ENCODE data around the gene GLI3. TPM values are rescaled to one million over a fixed set of nuclear protein-coding genes. Genes with fewer than 3 reads are reported as not detected.

Gene GLI3
- total and polyA plus RNA-seq, 2 of the 8 experiments (the other 6 are each of a cell fraction or from before 2014, with no cell fraction given): 8.0 to 31.1 TPM

DNA sequence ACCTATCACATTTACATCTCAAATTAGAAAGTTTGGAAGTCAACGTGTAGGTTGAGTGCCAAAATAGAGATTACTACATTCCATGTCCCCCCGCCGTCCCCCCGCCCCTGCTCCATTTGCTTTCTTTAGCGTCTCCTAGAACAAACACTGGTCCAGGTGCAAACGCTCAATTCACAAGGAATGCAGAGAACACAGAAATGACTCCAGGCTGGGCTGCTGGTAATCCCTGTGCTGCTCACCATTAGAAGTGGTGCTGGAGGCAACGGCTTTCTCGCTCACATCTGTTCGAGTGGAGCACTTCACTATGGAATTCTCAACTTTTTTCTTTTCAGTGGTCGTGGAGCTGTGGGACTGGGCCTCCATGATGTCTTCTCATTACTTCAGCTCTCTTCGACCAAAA lies 14.1 kb downstream of the GLI3 start:
- DNase-seq (ENCODE audit: low read depth in 1 of 2, low spot score in 2 of 2): no peak
- Histone ChIP-seq H3K27me3 (replicated peaks in 1 of 4; ENCODE audit: control insufficient read depth in 3 of 4, extremely low read depth in 1 of 4, insufficient read depth in 3 of 4, low read length in 3 of 4) (no peaks in the 10 kb centered on the region), H2AFZ (ENCODE audit: low read length) (no peak overlapping the region), H3K18ac (ENCODE audit: extremely low read depth, low read length) (no peak overlapping the region), H3K9ac (replicated peaks in 1 of 4; ENCODE audit: extremely low read depth in 1 of 4, low read depth in 3 of 4, low read length in 3 of 4) (no peak overlapping the region), H3K27ac (ENCODE audit: low read depth, low read length) (peak overlapping the region; percentile 57; the same call in 1 of the 2 replicates), H3K23me2 (ENCODE audit: low read depth, low read length) (peaks cover 7% of the 10 kb centered on the region), H4K91ac (replicated peaks; ENCODE audit: insufficient read length, low read length) (no peak overlapping the region), H3K4me1 (replicated peaks in 1 of 4; ENCODE audit: control insufficient read depth in 3 of 4, insufficient read depth in 4 of 4, low read length in 3 of 4) (peaks cover 16 to 35% (median 32%) of the 10 kb centered on the region in 4 experiments), H3K79me2 (ENCODE audit: control insufficient read depth in 1 of 2, insufficient read depth in 2 of 2, low read length in 2 of 2) (peaks cover 0 to 47% of the 10 kb centered on the region in 2 experiments; a peak in 3 of 4 replicates), H2BK120ac (replicated peaks; ENCODE audit: low read depth, low read length) (peak overlapping the region; percentile 13), H3K56ac (replicated peaks; ENCODE audit: insufficient read length, low read depth, low read length) (no peak overlapping the region), H3K14ac (ENCODE audit: insufficient read length) (no peak overlapping the region), H4K20me1 (replicated peaks in 1 of 2; ENCODE audit: control insufficient read depth in 1 of 2, insufficient read depth in 2 of 2, low read length in 2 of 2) (peaks cover 0 to 2% of the 10 kb centered on the region in 2 experiments), H4K8ac (ENCODE audit: extremely low read depth, insufficient read depth, low read length) (peak overlapping the region; percentile 39; the same call in 1 of the 2 replicates), H2BK20ac (ENCODE audit: low read length) (no peak overlapping the region), H2BK12ac (ENCODE audit: low read depth, low read length) (peak overlapping the region; percentile 93; the same call in 1 of the 2 replicates), H3K4me3 (ENCODE audit: extremely low read depth in 1 of 4, insufficient read depth in 2 of 4, low read depth in 3 of 4, low read length in 4 of 4) (peak overlapping the region in 1 of 4 experiments; percentile 32; a peak in 1 of 8 replicates), H2BK5ac (ENCODE audit: low read depth, low read length) (peak overlapping the region; percentile 82; the same call in 1 of the 2 replicates), H3K4ac (replicated peaks; ENCODE audit: insufficient read length, low read depth, low read length) (peak overlapping the region; percentile 13), H3K36me3 (ENCODE audit: control insufficient read depth in 2 of 4, insufficient read depth in 4 of 4, low read length in 3 of 4) (0 out of 8 replicates have a peak, but pooled peaks cover 0 to 3% (median 0%) of the 10 kb centered on the region in 4 experiments), H3K9me3 (ENCODE audit: insufficient read depth in 2 of 2, low read depth in 1 of 2, low read length in 1 of 2) (no peaks in the 10 kb centered on the region), H2AK5ac (ENCODE audit: low read depth, low read length) (no peak overlapping the region), H3K4me2 (ENCODE audit: insufficient read depth in 1 of 2, low read depth in 2 of 2, low read length in 2 of 2) (peak overlapping the region; percentile 30 to 60; a peak in 2 of 4 replicates), H3K79me1 (ENCODE audit: low read depth, low read length) (peaks cover 4% of the 10 kb centered on the region), H2BK15ac (ENCODE audit: low read length) (no peak overlapping the region), H4K5ac (ENCODE audit: insufficient read length, low read depth, low read length) (no peak overlapping the region), H3K23ac (ENCODE audit: insufficient read length) (no peak overlapping the region)
- ChIA-PET CTCF (ENCODE audit: partially characterized antibody) (interaction anchor here (1.6 to 2.5 kb wide), 3 partner anchors 10 to 76 kb away, joined by 3 to 11 read pairs (median 5); no protein-coding TSS in a partner anchor), POLR2A (ENCODE audit: partially characterized antibody) (interaction anchor here (0.6 to 2.8 kb wide), 6 partner anchors 8 to 36 kb away, joined by 3 to 18 read pairs (median 7); no protein-coding TSS in a partner anchor)
- peak; percentile 7 for FAIRE-seq
- 27% methylated on average over 11 of the region's 11 CpGs; no CpG with 5 or more reads in 1 of the 2 experiments for WGBS, 2 experiments (ENCODE audit: extremely low coverage in 1 of 2, insufficient coverage in 1 of 2, insufficient read length in 1 of 2, insufficient replicate concordance in 2 of 2, low coverage in 1 of 2, low lambda C conversion rate in 2 of 2, missing lambda C conversion rate in 1 of 2)
- TF ChIP-seq, protein P1, sequence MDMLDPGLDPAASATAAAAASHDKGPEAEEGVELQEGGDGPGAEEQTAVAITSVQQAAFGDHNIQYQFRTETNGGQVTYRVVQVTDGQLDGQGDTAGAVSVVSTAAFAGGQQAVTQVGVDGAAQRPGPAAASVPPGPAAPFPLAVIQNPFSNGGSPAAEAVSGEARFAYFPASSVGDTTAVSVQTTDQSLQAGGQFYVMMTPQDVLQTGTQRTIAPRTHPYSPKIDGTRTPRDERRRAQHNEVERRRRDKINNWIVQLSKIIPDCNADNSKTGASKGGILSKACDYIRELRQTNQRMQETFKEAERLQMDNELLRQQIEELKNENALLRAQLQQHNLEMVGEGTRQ (IDR thresholded peaks at IDR 0.05; ENCODE audit: low read length): no peak
- 0 out of 2 replicates have a peak, but pooled peaks have one; percentile 38 for TF ChIP-seq TAF1 (IDR thresholded peaks at IDR 0.05; ENCODE audit: low read depth, low read length)
- no peak for TF ChIP-seq RNF2 (IDR thresholded peaks at IDR 0.05; ENCODE audit: borderline replicate concordance, low read depth, low read length, missing control alignments, poor library complexity, severe bottlenecking)
- 0 out of 2 replicates have a peak, but pooled peaks have one; percentile 28 for TF ChIP-seq TBP (IDR thresholded peaks at IDR 0.05; ENCODE audit: low read depth, low read length)
- TF ChIP-seq RFX5 (IDR thresholded peaks at IDR 0.05; ENCODE audit: borderline replicate concordance, low read depth, low read length): no peak
- TF ChIP-seq GTF2F1 (IDR thresholded peaks at IDR 0.05; ENCODE audit: borderline replicate concordance, low read depth, low read length): no peak
- TF ChIP-seq NANOG (IDR thresholded peaks at IDR 0.05; ENCODE audit: insufficient read depth, low read depth, low read length, poor library complexity, severe bottlenecking): peak; percentile 70
- TF ChIP-seq CREB1 (IDR thresholded peaks at IDR 0.05): no peak
- peak; percentile 95 for TF ChIP-seq TCF12 (IDR thresholded peaks at IDR 0.05; ENCODE audit: low read depth, low read length)
- TF ChIP-seq, protein P2, sequence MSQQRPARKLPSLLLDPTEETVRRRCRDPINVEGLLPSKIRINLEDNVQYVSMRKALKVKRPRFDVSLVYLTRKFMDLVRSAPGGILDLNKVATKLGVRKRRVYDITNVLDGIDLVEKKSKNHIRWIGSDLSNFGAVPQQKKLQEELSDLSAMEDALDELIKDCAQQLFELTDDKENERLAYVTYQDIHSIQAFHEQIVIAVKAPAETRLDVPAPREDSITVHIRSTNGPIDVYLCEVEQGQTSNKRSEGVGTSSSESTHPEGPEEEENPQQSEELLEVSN (IDR thresholded peaks at IDR 0.05): no peak
